Activated CD4-positive, alpha-beta T cell treated with anti-CD3 and anti-CD28 coated beads, Interleukin-2, amount 10 ng/mL, durations not matched to agents 7 days and 5 days (primary cell): ENCODE data around the gene PDZK1IP1. TPM values are rescaled to one million over a fixed set of nuclear protein-coding genes. Genes with fewer than 3 reads are reported as not detected.

Experiments
- CTCF ChIA-PET: fragments of 350-600 bp; sonication (Branson Sonifier 250); formaldehyde crosslinking; loops from one replicate; lab custom pipeline; 2021; ENCODE audit warnings: antibody characterized with exemption; lab: Charles Lee
- POLR2A ChIA-PET: fragments of 350-600 bp; sonication (Branson Sonifier 250); formaldehyde crosslinking; loops from one replicate; lab custom pipeline; 2021; ENCODE audit warnings: antibody characterized with exemption; lab: Charles Lee
- DNase-seq: peaks from one replicate; pipeline ENCODE4 v3.0.0-alpha.2; 2020
- H3K27ac Mint-ChIP-seq: one replicate; pipeline ENCODE4 v1.8.0; 2021; ENCODE audit warnings: mild to moderate bottlenecking, moderate library complexity, mixed read lengths
- H3K27me3 Mint-ChIP-seq: one replicate; pipeline ENCODE4 v1.8.0; 2021; ENCODE audit warnings: mixed read lengths
- H3K36me3 Mint-ChIP-seq: one replicate; pipeline ENCODE4 v1.8.0; 2021; ENCODE audit warnings: low read depth, mixed read lengths
- H3K4me1 Mint-ChIP-seq: one replicate; pipeline ENCODE4 v1.8.0; 2021; ENCODE audit warnings: mixed read lengths
- H3K4me3 Mint-ChIP-seq: one replicate; pipeline ENCODE4 v1.8.0; 2021; ENCODE audit warnings: mild to moderate bottlenecking, moderate library complexity, mixed read lengths
- H3K9me3 Mint-ChIP-seq: one replicate; pipeline ENCODE4 v1.8.0; 2021; ENCODE audit warnings: mixed read lengths
- total RNA-seq, 2 experiments: library from RNA; stranded (reverse); gene quantifications; one replicate each; pipeline ENCODE4 v1.2.3, GENCODE V29; 2021

PDZK1IP1 gene
- total RNA-seq, 2 experiments from 2014 or later, result not detected

- Mint-ChIP-seq H3K4me1 (peaks cover 28% of the 10 kb centered on the region), H3K4me3 (no peak overlapping the region), H3K27me3 (peaks cover 77% of the 10 kb centered on the region), H3K27ac (no peak overlapping the region), H3K9me3 (no peaks in the 10 kb centered on the region), H3K36me3 (no peaks in the 10 kb centered on the region)
- ChIA-PET CTCF (interaction anchor here (1.8 kb wide), 1 partner anchor 209 kb away, joined by 5 read pairs; no protein-coding TSS in a partner anchor), POLR2A (no interaction called here)
- no peak for DNase-seq
These were observed 38.8 kb upstream of the PDZK1IP1 start for GRCh38 chr1:47228644-47229030.

GRCh38 chr1:47227341-47228232, 37.8 kb upstream of the PDZK1IP1 start:
- H3K9me3 Mint-ChIP-seq, result no peaks in the 10 kb centered on the region
- no peaks in the 10 kb centered on the region for H3K36me3 Mint-ChIP-seq
- POLR2A ChIA-PET, result no interaction called here
- peaks cover 27% of the 10 kb centered on the region for H3K4me1 Mint-ChIP-seq
- no peak overlapping the region for H3K27ac Mint-ChIP-seq
- CTCF ChIA-PET, result interaction anchor here (0.6 to 1.2 kb wide), 5 partner anchors 8 to 99 kb away, joined by 3 to 4 read pairs (median 3); no protein-coding TSS in a partner anchor
- H3K4me3 Mint-ChIP-seq, result no peak overlapping the region
- H3K27me3 Mint-ChIP-seq, result peaks cover 66% of the 10 kb centered on the region
- DNase-seq, result no peak

GRCh38 chr1:47226839-47227215, 37.0 kb upstream of the PDZK1IP1 start:
- H3K27me3 Mint-ChIP-seq, result peaks cover 63% of the 10 kb centered on the region
- no peaks in the 10 kb centered on the region for H3K36me3 Mint-ChIP-seq
- H3K9me3 Mint-ChIP-seq, result no peaks in the 10 kb centered on the region
- H3K4me3 Mint-ChIP-seq, result no peak overlapping the region
- CTCF ChIA-PET, result interaction anchor here (0.9 to 1.2 kb wide), 2 partner anchors 34 to 48 kb away, joined by 3 read pairs; no protein-coding TSS in a partner anchor
- POLR2A ChIA-PET, result no interaction called here
- no peak overlapping the region for H3K27ac Mint-ChIP-seq
- no peak for DNase-seq
- H3K4me1 Mint-ChIP-seq, result peaks cover 22% of the 10 kb centered on the region

- no peak overlapping the region for H3K27ac Mint-ChIP-seq
- H3K27me3 Mint-ChIP-seq, result peaks cover 60% of the 10 kb centered on the region
- no peak for DNase-seq
- no peak overlapping the region for H3K4me3 Mint-ChIP-seq
- CTCF ChIA-PET, result interaction anchor here (1.2 kb wide), 1 partner anchor 34 kb away, joined by 3 read pairs; no protein-coding TSS in a partner anchor
- H3K36me3 Mint-ChIP-seq, result no peaks in the 10 kb centered on the region
- peaks cover 17% of the 10 kb centered on the region for H3K4me1 Mint-ChIP-seq
- no peaks in the 10 kb centered on the region for H3K9me3 Mint-ChIP-seq
- POLR2A ChIA-PET, result no interaction called here
These were observed 36.4 kb upstream of the PDZK1IP1 start for GRCh38 chr1:47226121-47226838.

- Mint-ChIP-seq H3K9me3 (no peaks in the 10 kb centered on the region), H3K27ac (no peak overlapping the region), H3K36me3 (no peaks in the 10 kb centered on the region), H3K27me3 (peaks cover 53% of the 10 kb centered on the region), H3K4me1 (peaks cover 16% of the 10 kb centered on the region), H3K4me3 (no peak overlapping the region)
- POLR2A ChIA-PET, result no interaction called here
- no peak for DNase-seq
- CTCF ChIA-PET, result no interaction called here
These were observed 35.7 kb upstream of the PDZK1IP1 start for GRCh38 chr1:47225430-47226100.

- Mint-ChIP-seq H3K9me3 (no peaks in the 10 kb centered on the region), H3K4me1 (peaks cover 9% of the 10 kb centered on the region), H3K4me3 (no peak overlapping the region), H3K27ac (no peak overlapping the region), H3K36me3 (no peaks in the 10 kb centered on the region), H3K27me3 (peaks cover 46% of the 10 kb centered on the region)
- ChIA-PET CTCF (no interaction called here), POLR2A (no interaction called here)
- no peak for DNase-seq
These were observed 35.0 kb upstream of the PDZK1IP1 start for GRCh38 chr1:47224676-47225399.

GRCh38 chr1:47223921-47224675, 34.3 kb upstream of the PDZK1IP1 start:
- CTCF ChIA-PET, result no interaction called here
- no peaks in the 10 kb centered on the region for H3K36me3 Mint-ChIP-seq
- no peak overlapping the region for H3K4me3 Mint-ChIP-seq
- H3K27me3 Mint-ChIP-seq, result peaks cover 39% of the 10 kb centered on the region
- no peak overlapping the region for H3K27ac Mint-ChIP-seq
- no peaks in the 10 kb centered on the region for H3K9me3 Mint-ChIP-seq
- POLR2A ChIA-PET, result no interaction called here
- H3K4me1 Mint-ChIP-seq, result peaks cover 3% of the 10 kb centered on the region
- DNase-seq, result no peak

- H3K4me1 Mint-ChIP-seq, result peaks cover 2% of the 10 kb centered on the region
- H3K27me3 Mint-ChIP-seq, result peaks cover 32% of the 10 kb centered on the region
- POLR2A ChIA-PET, result no interaction called here
- no peak for DNase-seq
- CTCF ChIA-PET, result no interaction called here
- H3K36me3 Mint-ChIP-seq, result no peaks in the 10 kb centered on the region
- H3K9me3 Mint-ChIP-seq, result no peaks in the 10 kb centered on the region
- no peak overlapping the region for H3K27ac Mint-ChIP-seq
- no peak overlapping the region for H3K4me3 Mint-ChIP-seq
These were observed 33.5 kb upstream of the PDZK1IP1 start for GRCh38 chr1:47223174-47223920.

- DNase-seq, result no peak
- ChIA-PET POLR2A (no interaction called here), CTCF (interaction anchor here (1.2 kb wide), 1 partner anchor 24 kb away, joined by 4 read pairs; no protein-coding TSS in a partner anchor)
- H3K9me3 Mint-ChIP-seq, result no peaks in the 10 kb centered on the region
- H3K4me3 Mint-ChIP-seq, result no peak overlapping the region
- H3K4me1 Mint-ChIP-seq, result peaks cover 2% of the 10 kb centered on the region
- no peaks in the 10 kb centered on the region for H3K36me3 Mint-ChIP-seq
- H3K27me3 Mint-ChIP-seq, result peaks cover 23% of the 10 kb centered on the region
- no peak overlapping the region for H3K27ac Mint-ChIP-seq
These were observed 32.6 kb upstream of the PDZK1IP1 start for GRCh38 chr1:47222476-47222875.

GRCh38 chr1:47219590-47220220, 29.9 kb upstream of the PDZK1IP1 start:
- no peaks in the 10 kb centered on the region for H3K36me3 Mint-ChIP-seq
- ChIA-PET POLR2A (no interaction called here), CTCF (interaction anchor here (0.6 kb wide), 1 partner anchor 8 kb away, joined by 4 read pairs; no protein-coding TSS in a partner anchor)
- no peak overlapping the region for H3K27ac Mint-ChIP-seq
- H3K4me1 Mint-ChIP-seq, result no peaks in the 10 kb centered on the region
- no peak overlapping the region for H3K4me3 Mint-ChIP-seq
- no peaks in the 10 kb centered on the region for H3K9me3 Mint-ChIP-seq
- H3K27me3 Mint-ChIP-seq, result peaks cover 5% of the 10 kb centered on the region
- no peak for DNase-seq

GRCh38 chr1:47219001-47219400, 29.2 kb upstream of the PDZK1IP1 start:
- H3K4me3 Mint-ChIP-seq, result no peak overlapping the region
- DNase-seq, result no peak
- ChIA-PET POLR2A (no interaction called here), CTCF (interaction anchor here (0.6 kb wide), 1 partner anchor 9 kb away, joined by 4 read pairs; no protein-coding TSS in a partner anchor)
- H3K9me3 Mint-ChIP-seq, result no peaks in the 10 kb centered on the region
- H3K4me1 Mint-ChIP-seq, result no peaks in the 10 kb centered on the region
- H3K27me3 Mint-ChIP-seq, result peaks cover 5% of the 10 kb centered on the region
- H3K36me3 Mint-ChIP-seq, result no peaks in the 10 kb centered on the region
- no peak overlapping the region for H3K27ac Mint-ChIP-seq
